Naive thymus-derived CD4-positive, alpha-beta T cell (primary cell): ENCODE data around the gene CD180. TPM values are rescaled to one million over a fixed set of nuclear protein-coding genes. Genes with fewer than 3 reads are reported as not detected.
A peak's percentile ranks its signal among the peaks of the same experiment; 100 is the strongest.

Experiments
- ATAC-seq: fragments of 150-1000 bp; cut with Tn5 transposase; 2 replicates; pipeline ENCODE4 v1.10.0; 2021; ENCODE audit warnings: mild to moderate bottlenecking, moderate library complexity
- CTCF ChIA-PET: fragments of 350-600 bp; sonication (Branson Sonifier 250); formaldehyde crosslinking; loops from one replicate; lab custom pipeline; 2021; ENCODE audit warnings: antibody characterized with exemption; lab: Charles Lee
- POLR2A ChIA-PET: fragments of 350-600 bp; sonication (Branson Sonifier 250); formaldehyde crosslinking; loops from one replicate; lab custom pipeline; 2021; ENCODE audit warnings: antibody characterized with exemption, inconsistent platforms; lab: Charles Lee
- DNase-seq, 9 donors: peaks; one replicate each; pipeline versions ENCODE4 v3.0.0 to v3.0.0-alpha.2; 2020 to 2022; ENCODE audit warnings: mixed read lengths in 1 of 9
- H3K27ac ChIP-seq: one replicate; pipeline ENCODE4 v1.7.0; 2013; ENCODE audit warnings: mild to moderate bottlenecking, low read depth, low read length, moderate library complexity
- H3K27me3 ChIP-seq, 2 donors: one replicate each; pipeline ENCODE4 v1.7.0; 2013; ENCODE audit warnings: low read length in 2 of 2, mild to moderate bottlenecking in 2 of 2, moderate library complexity in 2 of 2; ENCODE audit not compliant: control insufficient read depth in 2 of 2, insufficient read depth in 2 of 2
- H3K36me3 ChIP-seq, 3 experiments: 1 replicate in 2 of 3; 2 replicates in 1 of 3; pipeline ENCODE4 v1.7.0; 2013; ENCODE audit warnings: low read length in 3 of 3, mild to moderate bottlenecking in 3 of 3, moderate library complexity in 1 of 3; ENCODE audit not compliant: insufficient read depth in 3 of 3, control insufficient read depth in 2 of 3
- H3K4me1 ChIP-seq, 2 donors: one replicate each; pipeline ENCODE4 v1.7.0; 2013; ENCODE audit warnings: low read length in 2 of 2, mild to moderate bottlenecking in 2 of 2, moderate library complexity in 1 of 2; ENCODE audit not compliant: control insufficient read depth in 2 of 2, insufficient read depth in 2 of 2
- H3K4me3 ChIP-seq: 2 replicates; pipeline ENCODE4 v1.7.0; 2013; ENCODE audit warnings: mild to moderate bottlenecking, low read length
- H3K9me3 ChIP-seq, 3 experiments: 1 replicate in 2 of 3; 2 replicates in 1 of 3; pipeline ENCODE4 v1.7.0; 2013; ENCODE audit warnings: low read length in 3 of 3; ENCODE audit not compliant: control insufficient read depth in 2 of 3
- H3K27ac Mint-ChIP-seq, 9 donors: one replicate each; pipeline ENCODE4 v1.8.0; 2020 to 2022; ENCODE audit warnings: mixed read lengths in 9 of 9, mild to moderate bottlenecking in 8 of 9, moderate library complexity in 5 of 9, inconsistent platforms in 2 of 9
- H3K27me3 Mint-ChIP-seq, 5 donors: one replicate each; pipeline ENCODE4 v1.8.0; 2021 to 2022; ENCODE audit warnings: mixed read lengths in 5 of 5, mild to moderate bottlenecking in 1 of 5
- H3K36me3 Mint-ChIP-seq, 5 donors: one replicate each; pipeline ENCODE4 v1.8.0; 2020 to 2022; ENCODE audit warnings: mixed read lengths in 5 of 5, mild to moderate bottlenecking in 3 of 5, inconsistent platforms in 1 of 5
- H3K4me1 Mint-ChIP-seq, 7 donors: one replicate each; pipeline ENCODE4 v1.8.0; 2020 to 2022; ENCODE audit warnings: mixed read lengths in 7 of 7, mild to moderate bottlenecking in 3 of 7, inconsistent platforms in 1 of 7
- H3K4me3 Mint-ChIP-seq, 10 donors: one replicate each; pipeline ENCODE4 v1.8.0; 2020 to 2022; ENCODE audit warnings: mild to moderate bottlenecking in 10 of 10, mixed read lengths in 10 of 10, moderate library complexity in 6 of 10, inconsistent platforms in 2 of 10
- H3K9me3 Mint-ChIP-seq, 11 donors: one replicate each; pipeline ENCODE4 v1.8.0; 2020 to 2022; ENCODE audit warnings: mixed read lengths in 11 of 11, mild to moderate bottlenecking in 4 of 11, inconsistent platforms in 1 of 11, moderate library complexity in 1 of 11
- intact Hi-C, 2 donors: fragments of 100-400 bp; cut with micrococcal nuclease; formaldehyde crosslinking; loops; one replicate each; pipeline ENCODE4 v1.15.1; 2023
- polyA plus RNA-seq, 2 donors: library from polyadenylated mRNA; unstranded; fragments of 300-500 nt; fragmentation: Illumina TruSeq; gene quantifications; one replicate each; pipeline ENCODE4 v1.2.3, GENCODE V29; 2021
- total RNA-seq, 6 experiments: library from RNA in 5 of 6; stranded (reverse) in 5 of 6; gene quantifications; 1 replicate in 5 of 6; 2 replicates in 1 of 6; pipeline ENCODE4 v1.2.3 and lab custom pipeline; 2021 to 2026

The CD180 gene
- total and polyA plus RNA-seq, 7 experiments from 2014 or later = 0.20 to 6.4 (median 0.65) TPM

- intact Hi-C loops = no loop called here
- H3K27ac Mint-ChIP-seq = peak overlapping the region in 2 of 9 donors; percentile 14 to 33
Observed at GRCh38 chr5:67149057-67149950, 47.3 kb downstream of the CD180 start.

GRCh38 chr5:67147760-67148159, 48.8 kb downstream of the CD180 start:
- ATAC-seq = no peak
- peaks cover 0 to 3% (median 0%) of the 10 kb centered on the region in 11 donors for H3K9me3 Mint-ChIP-seq
- H3K36me3 ChIP-seq = peaks cover 0 to 72% (median 11%) of the 10 kb centered on the region in 3 experiments
- no peaks in the 10 kb centered on the region for H3K9me3 ChIP-seq
- H3K36me3 Mint-ChIP-seq = peaks cover 29 to 73% (median 45%) of the 10 kb centered on the region in 5 donors
- no peak overlapping the region for H3K4me3 Mint-ChIP-seq
- no peaks in the 10 kb centered on the region for H3K27me3 Mint-ChIP-seq
- ChIA-PET POLR2A (no interaction called here), CTCF (interaction anchor here (1.9 kb wide), 1 partner anchor 9 kb away, joined by 7 read pairs; no protein-coding TSS in a partner anchor)
- H3K27ac ChIP-seq = no peak overlapping the region
- H3K27me3 ChIP-seq = no peaks in the 10 kb centered on the region
- no peak for DNase-seq
- intact Hi-C loops = no loop called here
- H3K4me1 ChIP-seq = no peaks in the 10 kb centered on the region
- H3K4me3 ChIP-seq = no peak overlapping the region
- H3K27ac Mint-ChIP-seq = peak overlapping the region in 1 of 9 donors; percentile 41
- H3K4me1 Mint-ChIP-seq = peaks cover 0 to 11% (median 0%) of the 10 kb centered on the region in 7 donors

More at GRCh38 chr5:67149057-67149950, 47.3 kb downstream of the CD180 start:
- no peaks in the 10 kb centered on the region for H3K27me3 Mint-ChIP-seq
- no peak overlapping the region for H3K4me3 Mint-ChIP-seq
- DNase-seq (no peak), ATAC-seq (no peak)
- H3K27me3 ChIP-seq = no peaks in the 10 kb centered on the region
- CTCF ChIA-PET = interaction anchor here (0.7 to 0.9 kb wide), 5 partner anchors 10 to 1374 kb away, joined by 3 to 4 read pairs (median 3); no protein-coding TSS in a partner anchor
- no peak overlapping the region for H3K27ac ChIP-seq
- peaks cover 0 to 3% (median 0%) of the 10 kb centered on the region in 11 donors for H3K9me3 Mint-ChIP-seq
- H3K4me1 ChIP-seq = no peaks in the 10 kb centered on the region
- peaks cover 0 to 16% (median 0%) of the 10 kb centered on the region in 7 donors for H3K4me1 Mint-ChIP-seq
- H3K36me3 ChIP-seq = peaks cover 0 to 63% (median 3%) of the 10 kb centered on the region in 3 experiments
- peaks cover 23 to 66% (median 42%) of the 10 kb centered on the region in 5 donors for H3K36me3 Mint-ChIP-seq
- POLR2A ChIA-PET = no interaction called here
- H3K4me3 ChIP-seq = no peak overlapping the region
- no peaks in the 10 kb centered on the region for H3K9me3 ChIP-seq

GRCh38 chr5:67146981-67147380, 49.6 kb downstream of the CD180 start:
- H3K27ac Mint-ChIP-seq = no peak overlapping the region
- no peaks in the 10 kb centered on the region for H3K4me1 ChIP-seq
- ChIA-PET CTCF (interaction anchor here (1.0 to 1.9 kb wide), 2 partner anchors 9 to 12 kb away, joined by 3 to 7 read pairs; no protein-coding TSS in a partner anchor), POLR2A (no interaction called here)
- DNase-seq (no peak), ATAC-seq (no peak)
- H3K4me1 Mint-ChIP-seq = peaks cover 0 to 11% (median 0%) of the 10 kb centered on the region in 7 donors
- H3K27ac ChIP-seq = no peak overlapping the region
- no peaks in the 10 kb centered on the region for H3K27me3 Mint-ChIP-seq
- peaks cover 0 to 3% (median 0%) of the 10 kb centered on the region in 11 donors for H3K9me3 Mint-ChIP-seq
- peaks cover 0 to 75% (median 11%) of the 10 kb centered on the region in 3 experiments for H3K36me3 ChIP-seq
- no peaks in the 10 kb centered on the region for H3K9me3 ChIP-seq
- H3K36me3 Mint-ChIP-seq = peaks cover 32 to 80% (median 51%) of the 10 kb centered on the region in 5 donors
- no peak overlapping the region for H3K4me3 Mint-ChIP-seq
- no peak overlapping the region for H3K4me3 ChIP-seq
- no peaks in the 10 kb centered on the region for H3K27me3 ChIP-seq
- intact Hi-C loops = no loop called here

GRCh38 chr5:67146574-67146973, 50.0 kb downstream of the CD180 start:
- ChIA-PET CTCF (interaction anchor here (1.0 to 1.9 kb wide), 2 partner anchors 10 to 12 kb away, joined by 3 to 7 read pairs; no protein-coding TSS in a partner anchor), POLR2A (interaction anchor here (0.6 kb wide), 2 partner anchors 72 to 1140 kb away, joined by 3 read pairs; no protein-coding TSS in a partner anchor)
- no peaks in the 10 kb centered on the region for H3K27me3 ChIP-seq
- no peaks in the 10 kb centered on the region for H3K4me1 ChIP-seq
- H3K4me1 Mint-ChIP-seq = peaks cover 0 to 11% (median 0%) of the 10 kb centered on the region in 7 donors
- H3K36me3 Mint-ChIP-seq = peaks cover 32 to 84% (median 55%) of the 10 kb centered on the region in 5 donors
- no peak for DNase-seq
- peak overlapping the region in 1 of 9 donors; percentile 36 for H3K27ac Mint-ChIP-seq
- peaks cover 0 to 76% (median 11%) of the 10 kb centered on the region in 3 experiments for H3K36me3 ChIP-seq
- no peaks in the 10 kb centered on the region for H3K27me3 Mint-ChIP-seq
- ATAC-seq = peak; percentile 34
- intact Hi-C loops = no loop called here
- no peak overlapping the region for H3K4me3 Mint-ChIP-seq
- H3K9me3 ChIP-seq = no peaks in the 10 kb centered on the region
- no peak overlapping the region for H3K4me3 ChIP-seq
- no peak overlapping the region for H3K27ac ChIP-seq
- H3K9me3 Mint-ChIP-seq = peaks cover 0 to 3% (median 0%) of the 10 kb centered on the region in 11 donors

- Histone ChIP-seq H3K4me1 (no peaks in the 10 kb centered on the region), H3K4me3 (no peak overlapping the region), H3K27ac (no peak overlapping the region), H3K9me3 (no peaks in the 10 kb centered on the region), H3K27me3 (no peaks in the 10 kb centered on the region), H3K36me3 (peaks cover 0 to 59% (median 8%) of the 10 kb centered on the region in 3 experiments)
- CTCF ChIA-PET = interaction anchor here (0.5 kb wide), 1 partner anchor 329 kb away, joined by 4 read pairs; no protein-coding TSS in a partner anchor
- POLR2A ChIA-PET = interaction anchor here (0.9 kb wide), 1 partner anchor 8 kb away, joined by 6 read pairs; no protein-coding TSS in a partner anchor
- Mint-ChIP-seq H3K4me3 (no peak overlapping the region), H3K27me3 (no peaks in the 10 kb centered on the region), H3K27ac (no peak overlapping the region), H3K4me1 (peaks cover 0 to 10% (median 0%) of the 10 kb centered on the region in 7 donors), H3K9me3 (no peaks in the 10 kb centered on the region), H3K36me3 (peaks cover 20 to 78% (median 46%) of the 10 kb centered on the region in 5 donors)
- intact Hi-C loops = no loop called here
- DNase-seq (no peak), ATAC-seq (no peak)
Observed at GRCh38 chr5:67144183-67144639, 52.4 kb downstream of the CD180 start.

GRCh38 chr5:67143549-67143948, 53.0 kb downstream of the CD180 start:
- peaks cover 23 to 77% (median 46%) of the 10 kb centered on the region in 5 donors for H3K36me3 Mint-ChIP-seq
- POLR2A ChIA-PET = interaction anchor here (0.7 to 0.9 kb wide), 3 partner anchors 9 to 91 kb away, joined by 3 to 6 read pairs (median 3); no protein-coding TSS in a partner anchor
- H3K27ac Mint-ChIP-seq = peak overlapping the region in 1 of 9 donors; percentile 38

More at GRCh38 chr5:67143549-67143948, 53.0 kb downstream of the CD180 start:
- DNase-seq = no peak
- Mint-ChIP-seq H3K27me3 (no peaks in the 10 kb centered on the region), H3K9me3 (no peaks in the 10 kb centered on the region), H3K4me3 (no peak overlapping the region), H3K4me1 (peaks cover 0 to 5% (median 0%) of the 10 kb centered on the region in 7 donors)
- Histone ChIP-seq H3K27ac (no peak overlapping the region), H3K4me1 (no peaks in the 10 kb centered on the region), H3K9me3 (no peaks in the 10 kb centered on the region), H3K4me3 (no peak overlapping the region), H3K27me3 (no peaks in the 10 kb centered on the region), H3K36me3 (peaks cover 0 to 61% (median 8%) of the 10 kb centered on the region in 3 experiments)
- ATAC-seq = no peak
- intact Hi-C loops = no loop called here
- CTCF ChIA-PET = interaction anchor here (0.5 to 1.3 kb wide), 2 partner anchors 23 to 329 kb away, joined by 3 to 4 read pairs; no protein-coding TSS in a partner anchor
